Heart left ventricle (tissue), 13 donors: ENCODE results near the gene SGO2.

Source experiments
- CTCF ChIP-seq, 12 donors: fragments of 200-600 bp; sonication (generic) in 4 of 12; IDR thresholded peaks; one replicate each; pipeline versions ENCODE4 v1.5.0 to v1.8.0; 2018 to 2022; ENCODE audit warnings: antibody characterized with exemption in 12 of 12, mild to moderate bottlenecking in 5 of 12
- POLR2A ChIP-seq, 2 donors: fragments of 450-650 bp; IDR thresholded peaks; one replicate each; pipeline ENCODE4 v1.6.1; 2017; ENCODE audit warnings: antibody characterized with exemption in 2 of 2, mild to moderate bottlenecking in 2 of 2, moderate library complexity in 2 of 2
- donor health status: ischemic (EF 13 %, LVEDD 7.1; RV severe dilation, severe dysfunction).
- donor health status: DM: no; HTN: yes; CAD: no.
- donor health status: DM: no; HTN: no; CAD: no.
- donor health status: ischemic (EF 25% LVEDD 6.9; RV normal size, moderate dysfunction).
- donor health status: ischemic (EF 25% LVEDD 5.7; RV mildly dilated, moderate dysfunction).
- donor health status: ischemic (EF 35%, LVEDD 5.7; RV mildly dilated, moderate dysfunction).
- donor health status: nonischemic (EF 11% LVEDD 7.7; RV severe dilation, severe dysfunction).
- donor health status: DM: yes; HTN: yes; CAD: no.
- donor health status: PGD.
- donor health status: ischemic (EF 29% LVEDD 5.4; RV normal size, mild dysfunction).
- donor health status: nonischemic (EF 23%, LVEDD 6.1; RV moderate dilation, normal function).

GRCh38 chr2:200614249-200614648, 88.2 kb downstream of the SGO2 start:
- TF ChIP-seq CTCF (IDR thresholded peaks at IDR 0.05) (no peak), POLR2A (IDR thresholded peaks at IDR 0.05) (no peak)
